Measurements from ENCODE around the gene P2RX2.
"Not testable (repeated sequence)": the region's sequence is repeated elsewhere in the genome, so short reads cannot be mapped to it uniquely, and the experiment has no call there.

P2RX2 gene

DNA sequence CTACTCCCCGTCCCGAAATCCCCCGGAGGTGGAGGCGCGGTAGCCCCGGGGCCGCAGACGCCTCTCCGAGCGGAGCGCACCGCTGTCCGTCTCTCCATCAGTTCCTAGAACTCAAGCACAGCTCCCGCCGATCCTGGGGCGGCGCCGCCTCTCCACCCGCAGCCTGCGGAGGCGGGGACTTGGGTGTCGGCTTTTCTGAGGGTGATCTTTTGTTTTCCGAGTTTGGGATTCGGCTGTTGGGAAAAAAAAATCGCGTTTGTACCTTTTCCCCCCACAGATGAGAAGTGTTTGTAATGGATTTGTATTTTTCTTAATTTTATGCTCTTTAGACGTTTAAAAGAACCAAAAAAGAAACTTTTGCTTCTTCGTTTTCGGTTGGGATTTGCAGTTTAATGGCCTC, 34.8 kb upstream of the P2RX2 start:
- no peak for DNase-seq (ENCODE audit: low read depth, low spot score)

DNA sequence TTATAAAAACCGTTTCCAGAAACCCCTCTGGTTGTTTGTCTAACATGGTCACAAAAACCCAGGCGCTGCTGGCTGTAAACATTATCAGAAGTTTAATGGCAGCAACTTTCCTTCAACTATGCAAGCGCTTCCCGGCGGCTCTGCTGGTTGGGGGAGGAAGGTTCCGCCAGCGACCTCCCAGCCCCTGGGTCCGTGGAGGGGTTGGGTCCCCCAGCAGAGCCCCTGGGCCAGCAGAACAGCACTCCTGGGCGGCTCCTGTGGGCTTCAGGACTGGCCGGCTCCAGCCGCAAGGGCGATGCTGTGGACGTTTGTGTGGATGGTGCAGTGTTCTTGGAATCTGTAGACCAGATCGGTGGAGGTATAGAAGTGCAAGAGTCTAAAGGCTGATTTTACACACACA, 34.1 kb upstream of the P2RX2 start:
- DNase-seq (ENCODE audit: low read depth, low spot score) = no peak

DNA sequence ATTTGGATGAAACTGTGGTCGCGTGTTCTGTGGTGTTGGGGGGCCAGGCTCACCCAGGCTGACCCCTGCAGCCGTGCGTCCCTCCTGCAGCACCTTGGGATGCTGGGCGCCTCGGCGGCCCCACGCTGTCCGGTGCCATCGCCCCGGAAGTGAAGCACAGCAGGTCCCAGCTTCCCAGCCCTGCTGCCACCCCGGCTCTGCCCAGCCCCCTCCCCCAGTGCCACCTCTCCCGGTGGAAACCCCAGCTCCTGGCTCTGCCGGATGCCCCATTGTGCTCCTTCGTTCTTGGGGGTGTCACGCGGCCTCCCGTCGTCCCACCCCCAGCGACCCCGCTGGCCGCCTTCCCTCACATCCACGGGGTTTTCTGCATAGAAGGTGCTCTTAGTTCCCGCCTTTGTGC, 33.4 kb upstream of the P2RX2 start:
- DNase-seq (ENCODE audit: low read depth, low spot score) = no peak

DNA sequence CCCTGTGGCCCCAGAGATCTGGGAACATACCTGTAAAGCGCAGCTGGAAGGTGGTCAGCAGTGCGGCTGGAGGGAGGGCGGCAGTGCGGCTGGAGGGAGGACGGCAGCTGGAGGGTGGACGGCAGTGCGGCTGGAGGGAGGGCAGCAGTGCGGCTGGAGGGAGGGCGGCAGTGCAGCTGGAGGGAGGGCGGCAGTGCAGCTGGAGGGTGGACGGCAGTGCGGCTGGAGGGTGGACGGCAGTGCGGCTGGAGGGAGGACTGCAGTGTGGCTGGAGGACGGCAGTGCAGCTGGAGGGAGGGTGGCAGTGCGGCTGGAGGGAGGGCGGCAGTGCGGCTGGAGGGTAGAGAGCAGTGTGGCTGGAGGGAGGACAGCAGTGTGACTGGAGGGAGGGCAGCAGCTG, 31.6 kb upstream of the P2RX2 start:
- no peak for DNase-seq (ENCODE audit: low read depth, low spot score)

DNA sequence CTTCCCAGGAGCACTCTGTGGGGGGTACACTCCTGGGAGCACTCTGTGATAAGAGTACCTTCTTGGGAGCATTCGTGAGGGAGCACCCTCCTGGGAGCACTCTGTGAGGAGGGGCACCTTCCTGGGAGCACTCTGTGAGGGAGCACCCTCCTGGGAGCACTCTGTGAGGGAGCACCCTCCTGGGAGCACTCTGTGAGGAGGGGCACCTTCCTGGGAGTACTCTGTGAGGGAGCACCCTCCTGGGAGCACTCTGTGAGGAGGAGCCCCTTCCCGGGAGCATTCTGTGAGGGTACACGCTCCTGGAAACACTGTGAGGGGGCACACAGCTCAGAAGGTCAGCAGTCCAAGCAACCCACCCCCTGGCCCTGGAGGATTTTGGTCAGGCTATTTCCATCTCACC, 30.8 kb upstream of the P2RX2 start:
- no peak for DNase-seq (ENCODE audit: low read depth, low spot score)

DNA sequence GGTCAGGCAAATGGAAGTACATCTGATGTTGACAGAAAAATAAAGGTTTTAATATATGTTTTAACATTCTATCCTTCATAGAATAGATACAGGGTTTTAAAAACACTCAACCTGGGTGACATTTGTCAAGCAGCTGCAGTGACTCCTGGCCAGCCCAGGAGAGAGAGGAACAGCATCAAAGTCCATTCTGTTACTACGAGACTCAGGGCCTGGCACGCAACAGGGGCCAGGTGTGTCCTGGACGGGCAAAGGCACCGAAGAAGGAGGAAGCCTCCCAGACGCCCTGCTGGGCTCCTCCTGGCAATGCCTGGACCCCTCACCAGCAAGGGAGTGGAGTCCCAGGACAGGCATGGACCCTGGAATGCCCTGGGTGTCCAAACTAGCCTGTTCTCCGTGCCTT, 30.3 kb upstream of the P2RX2 start:
- DNase-seq (ENCODE audit: low read depth, low spot score) = no peak

DNA sequence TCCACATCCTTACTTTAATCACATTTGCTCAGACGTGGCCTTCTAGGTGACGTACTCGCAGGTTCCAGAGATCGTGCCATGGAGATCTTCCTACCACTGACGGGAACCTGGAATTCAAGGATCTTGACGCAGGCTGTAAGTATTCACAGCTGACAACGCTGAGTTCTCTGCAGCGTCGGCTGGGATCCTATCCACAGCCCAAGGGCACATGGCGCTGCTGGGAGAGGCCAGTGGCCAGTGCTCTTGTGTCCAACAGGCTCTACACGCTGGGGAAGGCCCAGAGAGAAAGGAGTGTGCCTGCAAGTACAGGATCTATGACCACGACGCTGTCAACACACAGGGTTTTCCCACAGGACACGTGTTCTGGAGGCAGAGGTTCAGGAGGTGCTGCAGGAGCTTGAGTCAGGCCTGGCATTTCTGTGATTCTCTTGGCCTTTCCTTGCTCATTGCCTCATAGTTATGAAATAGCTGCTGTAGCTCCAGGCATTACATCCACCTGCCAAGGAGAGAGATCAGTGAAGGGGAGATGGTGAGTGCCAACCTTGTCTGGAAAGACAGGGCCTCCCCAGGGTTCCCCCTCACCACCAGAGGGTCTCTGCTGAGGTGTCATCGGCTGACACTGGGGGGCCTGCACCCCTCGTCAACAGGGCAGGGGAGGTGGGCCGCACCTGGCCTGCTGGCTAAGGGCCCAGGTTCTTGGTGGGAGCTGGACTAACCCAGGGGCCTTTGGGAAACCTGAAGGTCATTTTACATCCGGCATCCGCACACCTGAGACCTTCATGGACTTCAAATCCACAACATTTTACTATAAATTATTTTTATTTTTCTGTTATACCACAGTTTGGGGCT, 29.5 kb upstream of the P2RX2 start:
- no peak for DNase-seq (ENCODE audit: low read depth, low spot score)

DNA sequence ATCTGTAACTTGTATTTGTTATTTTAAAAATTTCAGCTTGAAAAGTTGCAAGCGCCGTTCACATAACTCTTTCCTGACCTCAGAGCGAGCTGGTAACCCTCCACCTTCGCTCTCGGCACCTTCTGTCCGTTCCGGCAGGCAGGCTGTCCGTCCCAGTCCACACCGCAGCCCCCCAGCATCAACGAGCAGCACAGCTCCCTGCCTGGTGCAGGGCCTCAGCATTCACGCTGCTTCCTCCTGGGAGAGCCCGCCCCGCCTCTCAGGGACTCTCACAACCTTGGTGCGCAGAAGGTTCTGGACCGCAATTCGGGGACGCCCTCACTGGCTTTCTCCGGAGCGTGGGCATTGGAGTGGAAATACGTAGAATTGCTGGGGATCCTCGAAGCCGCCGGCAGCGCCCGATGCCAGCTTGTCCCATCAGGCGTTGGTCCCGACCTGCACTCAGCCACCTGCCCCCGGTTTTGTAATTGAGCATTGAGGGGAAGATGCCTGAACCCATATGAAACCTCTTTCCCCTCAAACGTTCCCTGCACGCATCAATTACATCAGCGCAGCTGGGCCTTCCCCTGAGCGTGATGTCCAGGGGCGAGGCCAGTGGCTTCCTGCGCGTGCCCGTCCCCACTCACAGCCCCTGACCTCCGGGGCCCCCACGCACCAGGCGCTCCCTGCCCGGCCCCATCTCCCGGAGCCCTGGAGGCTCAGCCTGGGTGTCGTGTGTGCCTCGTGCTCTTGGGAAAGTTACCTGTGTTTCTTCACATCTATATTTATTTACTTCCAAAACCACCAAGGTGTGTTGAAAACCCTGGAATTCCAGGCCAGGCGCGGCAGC, 27.3 kb upstream of the P2RX2 start:
- DNase-seq (ENCODE audit: low read depth, low spot score) = no peak

DNA sequence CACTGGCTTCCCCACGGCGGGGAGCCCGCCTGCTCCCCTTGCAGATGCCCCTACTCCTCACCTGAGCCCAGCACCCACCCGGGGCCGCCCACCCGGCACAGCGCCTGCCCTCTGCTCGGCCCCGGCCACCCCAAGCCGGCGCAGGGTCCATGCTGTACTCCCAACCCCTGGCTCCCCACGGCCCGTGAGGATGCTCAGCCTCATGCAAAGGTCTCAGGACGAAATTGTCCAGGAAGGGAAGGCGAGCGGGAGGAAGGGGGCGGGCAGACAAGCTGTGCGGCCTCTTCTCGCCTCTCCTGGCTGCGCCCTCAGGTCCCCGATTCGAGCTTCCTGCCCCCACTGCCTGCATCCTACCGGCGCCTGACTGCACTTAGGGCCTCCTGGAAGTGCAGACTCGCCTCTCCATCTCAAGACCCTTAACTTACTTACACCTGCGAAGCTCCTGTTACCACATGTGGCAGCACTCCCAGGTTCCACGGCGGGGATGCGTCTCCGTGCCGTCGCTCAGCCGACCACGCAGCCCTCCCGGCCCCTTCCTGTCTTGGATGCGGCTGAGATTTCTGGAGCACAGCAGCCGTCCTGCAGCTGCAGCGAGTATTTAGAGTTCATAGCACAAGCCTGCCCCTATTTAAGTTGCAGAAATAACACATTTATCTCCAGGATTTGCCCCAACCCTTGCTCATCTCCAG, 26.1 kb upstream of the P2RX2 start:
- DNase-seq (ENCODE audit: low read depth, low spot score) = no peak

DNA sequence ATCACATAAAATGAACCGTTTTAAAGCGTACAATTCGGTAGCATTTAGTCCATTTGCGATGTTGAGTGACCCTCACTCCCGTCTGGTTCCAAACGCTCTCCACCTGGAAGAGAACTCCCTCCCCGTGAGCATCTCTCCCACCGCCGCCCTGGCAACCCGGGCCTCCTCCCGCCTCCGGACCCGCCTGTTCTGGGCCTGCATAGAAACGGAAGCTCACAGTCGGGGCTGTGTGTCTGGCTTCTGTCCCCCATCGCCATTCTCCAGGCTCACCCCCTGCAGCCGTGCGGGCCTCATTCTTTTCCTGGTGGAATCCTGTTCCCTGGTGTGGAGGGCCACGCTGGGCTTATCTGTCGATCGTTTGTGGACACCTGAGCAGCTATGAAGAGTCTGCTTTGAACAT, 25.5 kb upstream of the P2RX2 start:
- no peak for DNase-seq (ENCODE audit: low read depth, low spot score)

DNA sequence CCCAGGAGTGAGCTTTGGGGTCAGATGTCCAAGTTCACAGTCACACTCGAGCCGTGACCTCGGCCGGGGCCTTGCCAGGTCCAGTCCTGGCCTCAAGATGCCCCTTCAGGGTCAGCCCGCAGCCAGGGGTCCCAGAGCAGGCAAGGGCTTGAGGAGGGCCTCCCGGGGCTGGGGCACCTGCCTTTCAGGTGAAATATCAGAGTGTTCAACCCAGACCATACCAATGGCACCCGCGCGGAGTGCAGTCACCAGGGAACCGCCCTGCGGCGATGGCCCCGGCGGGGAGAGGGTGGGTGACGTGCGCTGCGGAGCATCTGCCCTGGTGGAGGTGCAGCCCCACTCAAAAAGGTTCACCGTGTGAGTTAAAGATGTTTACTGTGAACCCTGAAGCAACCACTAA, 25.1 kb upstream of the P2RX2 start:
- DNase-seq (ENCODE audit: low read depth, low spot score) = no peak

DNA sequence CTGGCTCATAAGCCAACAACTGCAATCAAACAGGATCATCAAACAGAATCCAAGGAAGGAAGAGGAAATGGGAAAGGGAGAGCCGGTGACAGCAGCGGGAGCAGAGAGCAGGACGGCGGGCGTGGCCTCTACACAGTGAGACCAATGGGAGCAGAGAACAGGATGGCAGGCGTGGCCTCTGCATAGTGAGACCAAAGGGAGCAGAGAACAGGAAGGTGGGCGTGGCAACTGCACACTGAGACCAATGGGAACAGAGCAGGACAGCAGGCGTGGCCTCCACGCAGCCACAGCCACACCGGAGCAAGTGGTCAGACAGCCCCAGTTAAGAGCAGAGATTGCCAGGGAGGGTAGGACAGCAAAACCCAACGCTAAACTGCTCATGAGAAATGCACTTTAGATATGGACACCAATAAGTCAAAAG, 24.6 kb upstream of the P2RX2 start:
- no peak for DNase-seq (ENCODE audit: low read depth, low spot score)

DNA sequence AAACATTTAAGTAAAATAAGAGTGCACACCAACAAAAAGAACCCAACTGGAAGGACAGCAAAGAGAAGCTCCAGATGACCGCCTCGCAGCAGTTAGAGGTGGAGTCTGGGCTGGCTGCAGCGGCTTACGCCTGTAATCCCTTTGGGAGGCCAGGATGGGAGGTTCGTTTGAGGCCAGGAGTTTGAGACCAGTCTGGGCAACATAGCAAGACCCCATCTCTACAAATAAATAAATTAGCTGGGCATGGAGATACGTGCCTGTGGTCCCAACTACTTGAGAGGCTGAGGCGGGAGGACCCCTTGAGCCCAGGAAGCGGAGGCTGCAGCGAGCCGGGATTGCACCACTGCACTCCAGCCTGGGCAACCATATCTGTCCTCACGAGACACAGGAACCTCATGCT, 23.4 kb upstream of the P2RX2 start:
- DNase-seq (ENCODE audit: low read depth, low spot score) = no peak

DNA sequence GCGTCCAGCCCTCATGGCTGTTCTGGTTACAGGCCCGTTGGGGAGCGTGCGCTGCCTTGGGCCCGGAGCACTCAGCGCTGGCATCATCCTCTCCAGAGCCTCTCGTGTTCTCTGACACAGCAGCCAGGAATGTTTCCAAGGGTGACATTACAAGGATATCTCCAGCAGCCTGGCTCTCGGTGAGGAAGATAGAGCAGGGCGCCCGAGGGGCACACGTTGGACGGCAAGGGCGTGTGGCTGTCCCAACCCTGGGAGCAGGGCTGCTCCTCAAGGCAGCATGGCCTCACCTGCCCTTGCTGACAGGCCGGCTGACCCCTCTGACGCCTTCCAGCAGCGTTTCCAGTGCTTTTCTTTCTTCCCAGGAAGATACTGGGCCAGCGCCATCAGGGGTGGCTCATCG, 22.6 kb upstream of the P2RX2 start:
- no peak for DNase-seq (ENCODE audit: low read depth, low spot score)

DNA sequence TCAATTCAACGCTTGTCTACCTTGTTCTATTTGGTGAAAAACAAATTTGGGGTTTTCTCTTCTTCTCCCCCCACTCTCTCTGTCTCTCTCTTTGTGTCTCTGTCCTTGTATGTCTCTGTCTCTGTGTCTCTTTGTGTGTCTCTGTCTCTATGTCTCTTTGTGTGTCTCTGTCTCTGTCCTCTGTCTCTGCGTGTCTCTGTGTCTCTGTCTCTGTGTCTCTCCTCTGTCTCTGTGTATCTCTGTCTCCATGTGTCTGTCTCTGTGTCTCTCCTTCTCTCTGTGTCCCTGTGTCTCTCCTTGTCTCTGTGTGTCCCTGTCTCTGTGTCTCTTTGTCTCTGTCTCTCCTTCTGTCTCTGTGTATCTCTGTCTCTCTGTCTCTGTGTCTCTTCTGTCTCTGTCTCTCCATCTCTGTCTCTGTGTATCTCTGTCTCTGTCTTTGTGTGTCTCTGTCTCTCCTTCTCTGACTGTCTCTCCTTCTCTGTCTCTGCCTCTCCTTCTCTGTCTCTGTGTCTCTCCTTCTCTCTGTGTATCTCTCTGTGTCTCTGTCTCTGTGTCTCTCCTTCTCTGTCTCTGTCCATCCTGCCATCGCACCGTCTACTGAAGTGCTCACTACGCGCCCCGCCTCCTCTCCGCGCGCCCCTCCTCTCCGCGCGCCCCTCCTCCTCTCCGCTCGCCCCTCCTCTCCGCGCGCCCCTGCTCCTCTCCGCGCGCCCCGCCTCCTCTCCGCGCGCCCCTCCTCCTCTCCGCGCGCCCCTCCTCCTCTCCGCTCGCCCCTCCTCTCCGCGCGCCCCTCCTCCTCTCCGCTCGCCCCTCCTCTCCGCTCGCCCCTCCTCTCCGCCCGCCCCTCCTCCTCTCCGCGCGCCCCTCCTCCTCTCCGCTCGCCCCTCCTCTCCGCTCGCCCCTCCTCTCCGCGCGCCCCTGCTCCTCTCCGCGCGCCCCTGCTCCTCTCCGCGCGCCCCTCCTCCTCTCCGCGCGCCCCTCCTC, 21.0 kb upstream of the P2RX2 start:
- no peak for DNase-seq (ENCODE audit: low read depth, low spot score)

DNA sequence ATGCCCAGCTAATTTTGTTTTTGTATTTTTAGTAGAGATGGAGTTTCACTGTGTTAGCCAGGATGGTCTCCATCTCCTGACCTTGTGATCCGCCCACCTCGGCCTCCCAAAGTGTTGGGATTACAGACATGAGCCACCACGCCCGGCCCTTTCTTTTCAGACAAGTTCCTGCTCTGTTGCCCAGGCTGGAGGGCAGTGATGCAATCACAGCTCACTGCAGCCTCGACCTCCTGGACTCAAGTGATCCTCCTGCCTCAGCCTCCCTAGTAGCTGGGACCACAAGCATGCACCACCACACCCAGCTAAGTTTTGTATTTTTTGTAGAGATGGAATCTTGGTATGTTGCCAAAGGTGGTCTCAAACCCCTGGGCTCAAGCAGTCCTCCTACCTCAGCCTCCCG, 19.1 kb upstream of the P2RX2 start:
- not testable (repeated sequence) for DNase-seq (ENCODE audit: low read depth, low spot score)

DNA sequence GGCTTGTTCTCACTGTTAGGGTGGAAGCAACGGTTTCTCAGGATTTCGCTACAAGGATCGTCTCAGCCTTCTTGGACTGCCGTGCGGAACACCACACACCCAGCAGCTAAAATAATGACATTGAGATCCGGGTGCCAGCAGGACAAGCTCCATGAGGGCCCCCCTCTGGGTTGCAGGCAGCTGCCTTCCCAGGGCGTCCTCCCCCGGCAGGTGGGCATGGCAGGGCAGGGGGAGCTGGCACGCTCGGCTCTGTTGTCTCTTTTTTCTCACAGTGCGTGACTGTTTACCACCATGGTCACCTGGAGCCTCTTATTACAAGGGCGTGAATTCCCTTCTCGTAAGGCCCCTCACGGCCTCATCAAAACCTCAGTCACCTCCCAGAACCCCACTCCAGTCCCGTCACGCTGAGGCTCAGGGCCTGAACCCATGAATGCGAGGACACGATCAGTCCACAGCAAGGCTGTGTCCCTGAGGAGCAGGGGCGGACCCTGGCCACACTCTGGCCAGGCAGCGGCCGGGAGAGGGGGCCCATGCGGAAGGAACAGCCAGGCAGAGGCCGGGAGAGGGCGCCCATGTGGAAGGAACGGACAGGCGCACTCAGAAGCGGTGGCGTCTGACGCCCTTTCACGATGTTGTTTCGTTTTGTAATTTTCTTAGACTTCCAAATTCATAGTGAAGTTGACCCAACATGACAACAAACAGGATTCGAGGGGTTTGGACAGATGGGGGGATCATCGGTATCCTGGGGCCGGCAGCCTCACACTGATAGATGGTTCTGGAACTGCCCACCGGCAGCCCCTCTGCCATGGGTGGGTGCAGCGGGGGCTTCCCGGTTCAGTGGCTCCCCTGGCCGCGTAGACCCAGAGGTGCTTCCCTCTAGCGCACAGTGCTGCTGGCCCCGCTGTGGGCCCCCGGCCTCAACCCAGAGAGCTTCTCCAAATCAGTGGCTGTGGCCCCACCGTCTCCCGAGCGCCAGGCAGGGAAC, 18.2 kb upstream of the P2RX2 start:
- no peak for DNase-seq (ENCODE audit: low read depth, low spot score)

DNA sequence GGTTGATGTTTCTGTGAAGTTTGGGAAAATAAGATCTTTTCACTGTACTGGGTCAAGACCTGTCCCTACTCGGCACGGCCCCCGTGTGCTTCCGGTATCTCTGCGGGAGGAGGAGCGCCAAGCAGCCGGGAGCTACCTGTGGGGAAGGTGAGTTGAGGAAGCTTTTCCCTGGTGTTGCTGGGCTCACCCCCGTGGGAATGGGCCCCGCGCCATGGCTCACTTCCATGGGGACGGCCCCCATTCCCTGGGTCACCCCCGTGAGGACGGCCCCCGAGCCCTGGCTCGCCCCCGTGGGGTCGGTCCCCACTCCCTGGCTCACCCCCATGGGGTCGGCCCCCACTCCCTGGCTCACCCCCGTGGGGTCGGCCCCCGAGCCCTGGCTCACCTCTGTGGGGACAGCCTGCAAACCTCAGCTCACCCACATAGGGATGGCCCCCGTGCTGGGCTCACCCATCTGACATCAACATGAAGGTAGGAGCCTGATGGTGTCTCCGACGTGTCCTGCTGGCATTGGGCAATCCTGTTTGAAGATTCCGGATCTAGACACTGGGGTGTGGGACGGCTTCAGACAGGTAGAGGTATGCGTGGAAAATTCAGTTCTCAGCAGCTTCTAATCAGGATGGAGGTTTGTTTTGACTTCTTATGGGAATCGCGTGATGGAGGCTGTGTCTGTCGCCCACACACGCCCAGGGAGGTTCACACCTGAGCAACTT, 17.2 kb upstream of the P2RX2 start:
- no peak for DNase-seq (ENCODE audit: low read depth, low spot score)

DNA sequence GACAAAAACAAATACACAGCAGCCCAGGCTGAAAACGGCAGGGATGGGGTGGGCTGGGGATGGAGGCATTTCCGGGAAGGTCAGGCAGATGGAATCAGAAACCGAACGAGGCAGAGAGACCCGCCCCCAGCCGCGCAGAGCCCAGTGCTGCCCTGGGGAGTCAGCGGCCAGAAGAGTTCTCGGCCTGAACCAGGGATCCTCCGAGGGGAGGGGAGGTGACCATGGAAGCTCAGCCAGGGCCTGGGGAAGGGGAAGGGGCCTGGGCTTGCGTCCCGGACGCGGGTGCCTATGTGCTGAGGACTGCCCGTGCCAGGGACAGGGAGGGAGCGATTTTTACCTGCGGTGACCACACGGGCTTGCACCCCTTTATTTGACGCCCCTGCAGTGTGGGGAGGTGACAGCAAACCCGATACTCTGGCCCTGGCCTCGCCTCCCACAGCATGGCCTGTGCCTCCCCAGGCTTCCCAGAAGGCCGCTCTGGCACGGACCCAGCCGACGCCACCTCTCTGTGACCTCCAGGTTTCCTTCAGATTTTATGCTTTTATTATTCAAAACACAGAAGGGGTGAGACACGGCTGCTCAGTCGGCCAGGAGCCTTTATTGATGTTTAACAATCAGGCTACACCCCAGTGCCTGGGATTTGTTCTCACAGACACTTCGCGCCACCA, 15.9 kb upstream of the P2RX2 start:
- no peak for DNase-seq (ENCODE audit: low read depth, low spot score)

Measured in activated naive CD8-positive, alpha-beta T cell treated with anti-CD3 and anti-CD28 coated beads, Interleukin-2, amount 50 U/mL, for 16 hours (primary cell).